Esophagus squamous epithelium (tissue), 4 donors: ENCODE measurements around the gene SIPA1.

Source experiments
- CTCF ChIP-seq, 6 experiments: fragments of 450-650 bp in 4 of 6; fragments of 200-600 bp in 2 of 6; sonication (generic) in 2 of 6; IDR thresholded peaks; one replicate each; pipeline ENCODE4 v1.5.1; 2016 to 2019; ENCODE audit warnings: antibody characterized with exemption in 6 of 6, mild to moderate bottlenecking in 4 of 6, moderate library complexity in 4 of 6
- POLR2A ChIP-seq, 4 donors: fragments of 450-650 bp; IDR thresholded peaks; one replicate each; pipeline ENCODE4 v1.6.1; 2017; ENCODE audit warnings: antibody characterized with exemption in 4 of 4, mild to moderate bottlenecking in 4 of 4, moderate library complexity in 3 of 4

GRCh38 chr11:65599955-65600246 is 38.0 kb upstream of the SIPA1 start:
- TF ChIP-seq CTCF (IDR thresholded peaks at IDR 0.05) (no peak), POLR2A (IDR thresholded peaks at IDR 0.05) (no peak)
